ENCODE measurements around the gene PTGDS.

DNA sequence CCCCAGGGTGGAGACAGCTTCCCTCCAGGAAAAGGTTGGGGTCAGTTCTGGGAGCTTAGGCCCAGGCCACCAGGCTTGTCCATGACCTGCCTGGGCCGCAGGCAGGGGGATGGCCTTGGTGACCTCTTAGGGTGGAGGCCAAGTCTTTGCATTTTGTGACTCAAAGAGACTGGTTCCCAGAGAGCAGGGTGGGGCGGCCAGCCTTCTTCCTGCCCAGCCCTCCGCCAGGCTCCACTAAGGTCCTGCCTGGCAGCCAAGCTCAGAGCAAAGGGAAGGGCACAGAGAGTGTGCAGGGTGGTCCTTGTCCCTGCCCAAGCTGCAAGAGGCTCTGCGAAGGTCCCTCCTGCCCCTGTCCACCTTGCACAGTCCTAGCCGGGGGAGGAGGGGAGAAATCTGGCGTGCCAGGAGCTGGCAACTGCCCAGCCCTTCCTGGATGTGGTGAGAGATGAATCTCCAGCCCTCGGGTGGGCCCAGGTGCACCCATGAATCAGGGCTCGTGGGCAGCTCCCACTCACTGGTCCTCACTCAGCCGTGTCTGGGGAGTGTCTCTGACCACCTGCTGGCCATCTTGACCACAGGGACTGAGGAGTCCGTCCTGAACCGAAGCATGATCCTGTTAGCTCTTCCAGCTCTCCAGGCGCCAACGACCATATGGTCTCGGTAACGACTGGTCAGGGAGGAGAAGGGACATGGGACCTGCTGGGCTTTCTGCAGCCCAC lies 2.3 kb upstream of the PTGDS start:
- TF ChIP-seq ZEB2 (tag by site-specific recombination; IDR thresholded peaks at IDR 0.05) (no peak), ZNF121 (tag by site-specific recombination; IDR thresholded peaks at IDR 0.05) (no peak), ZNF707 (tag by site-specific recombination; IDR thresholded peaks at IDR 0.05) (no peak), SETDB1 (IDR thresholded peaks at IDR 0.05; ENCODE audit: insufficient read length, low read length) (no peak), ZNF23 (tag by site-specific recombination; IDR thresholded peaks at IDR 0.05; ENCODE audit: borderline replicate concordance) (no peak), ZNF530 (tag by site-specific recombination; IDR thresholded peaks at IDR 0.05; ENCODE audit: low read depth) (no peak), ZNF785 (tag by site-specific recombination; IDR thresholded peaks at IDR 0.05) (no peak), ZNF324 (tag by site-specific recombination; IDR thresholded peaks at IDR 0.05) (no peak), ZNF629 (tag by site-specific recombination; IDR thresholded peaks at IDR 0.05) (no peak)
- TF ChIP-seq, protein P1, sequence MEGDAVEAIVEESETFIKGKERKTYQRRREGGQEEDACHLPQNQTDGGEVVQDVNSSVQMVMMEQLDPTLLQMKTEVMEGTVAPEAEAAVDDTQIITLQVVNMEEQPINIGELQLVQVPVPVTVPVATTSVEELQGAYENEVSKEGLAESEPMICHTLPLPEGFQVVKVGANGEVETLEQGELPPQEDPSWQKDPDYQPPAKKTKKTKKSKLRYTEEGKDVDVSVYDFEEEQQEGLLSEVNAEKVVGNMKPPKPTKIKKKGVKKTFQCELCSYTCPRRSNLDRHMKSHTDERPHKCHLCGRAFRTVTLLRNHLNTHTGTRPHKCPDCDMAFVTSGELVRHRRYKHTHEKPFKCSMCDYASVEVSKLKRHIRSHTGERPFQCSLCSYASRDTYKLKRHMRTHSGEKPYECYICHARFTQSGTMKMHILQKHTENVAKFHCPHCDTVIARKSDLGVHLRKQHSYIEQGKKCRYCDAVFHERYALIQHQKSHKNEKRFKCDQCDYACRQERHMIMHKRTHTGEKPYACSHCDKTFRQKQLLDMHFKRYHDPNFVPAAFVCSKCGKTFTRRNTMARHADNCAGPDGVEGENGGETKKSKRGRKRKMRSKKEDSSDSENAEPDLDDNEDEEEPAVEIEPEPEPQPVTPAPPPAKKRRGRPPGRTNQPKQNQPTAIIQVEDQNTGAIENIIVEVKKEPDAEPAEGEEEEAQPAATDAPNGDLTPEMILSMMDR (tag by site-specific recombination; IDR thresholded peaks at IDR 0.05): no peak
- TF ChIP-seq, protein P2, sequence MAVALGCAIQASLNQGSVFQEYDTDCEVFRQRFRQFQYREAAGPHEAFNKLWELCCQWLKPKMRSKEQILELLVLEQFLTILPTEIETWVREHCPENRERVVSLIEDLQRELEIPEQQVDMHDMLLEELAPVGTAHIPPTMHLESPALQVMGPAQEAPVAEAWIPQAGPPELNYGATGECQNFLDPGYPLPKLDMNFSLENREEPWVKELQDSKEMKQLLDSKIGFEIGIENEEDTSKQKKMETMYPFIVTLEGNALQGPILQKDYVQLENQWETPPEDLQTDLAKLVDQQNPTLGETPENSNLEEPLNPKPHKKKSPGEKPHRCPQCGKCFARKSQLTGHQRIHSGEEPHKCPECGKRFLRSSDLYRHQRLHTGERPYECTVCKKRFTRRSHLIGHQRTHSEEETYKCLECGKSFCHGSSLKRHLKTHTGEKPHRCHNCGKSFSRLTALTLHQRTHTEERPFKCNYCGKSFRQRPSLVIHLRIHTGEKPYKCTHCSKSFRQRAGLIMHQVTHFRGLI (tag by site-specific recombination; IDR thresholded peaks at IDR 0.05): no peak

Data from HEK293 (cell line).